HFF-Myc (cell line): ENCODE results near the gene LHFPL2.

Source experiments
- DNase-seq: peaks from one replicate; pipeline ENCODE4 v3.0.0-alpha.2; 2011; ENCODE audit warnings: low read depth; ENCODE audit errors: extremely low read depth
- H3K4me3 ChIP-seq: replicated peaks from 2 replicates; pipeline ENCODE4 v1.5.1; 2011; ENCODE audit warnings: low read depth, mild to moderate bottlenecking, control low read depth, low read length
- CTCF ChIP-seq: IDR thresholded peaks from 2 replicates; pipeline ENCODE4 v1.5.1; 2012; ENCODE audit warnings: mild to moderate bottlenecking, low read depth, low read length, control low read depth; ENCODE audit errors: missing control alignments

LHFPL2 gene

GRCh38 chr5:78512435-78512834, 136.1 kb downstream of the LHFPL2 start:
- H3K4me3 ChIP-seq, result no peak overlapping the region
- TF ChIP-seq CTCF, result no peak
- no peak for DNase-seq

- H3K4me3 ChIP-seq, result no peak overlapping the region
- DNase-seq, result no peak
- TF ChIP-seq CTCF, result no peak
Measured at GRCh38 chr5:78511121-78511906, 137.3 kb downstream of the LHFPL2 start.

- TF ChIP-seq CTCF, result no peak
- DNase-seq, result no peak
- H3K4me3 ChIP-seq, result no peak overlapping the region
Measured at GRCh38 chr5:78509884-78510769, 138.4 kb downstream of the LHFPL2 start.

- H3K4me3 ChIP-seq, result no peak overlapping the region
- DNase-seq, result no peak
- no peak for TF ChIP-seq CTCF
Measured at GRCh38 chr5:78509145-78509865, 139.3 kb downstream of the LHFPL2 start.

- TF ChIP-seq CTCF, result no peak
- no peak for DNase-seq
- no peak overlapping the region for H3K4me3 ChIP-seq
Measured at GRCh38 chr5:78508186-78508765, 140.3 kb downstream of the LHFPL2 start.

- DNase-seq, result no peak
- no peak for TF ChIP-seq CTCF
- H3K4me3 ChIP-seq, result no peak overlapping the region
Measured at GRCh38 chr5:78507531-78507930, 141.0 kb downstream of the LHFPL2 start.
